Ramos (cell line): ENCODE results near the gene GDPD4.

Source experiments
- in situ Hi-C: fragments of 300-500 bp; cut with MboI; formaldehyde crosslinking; loops from one replicate; pipeline ENCODE4 v1.14.3; 2022; ENCODE audit warnings: low sequenced_read_pairs; ENCODE audit not compliant: unreplicated experiment

Gene GDPD4

GRCh38 chr11:77301510-77301909, at the start of gene GDPD4:
GDPD4 (minus strand) TSS chr11:77301686; CDS start chr11:77285137, 16,549 bp downstream.
- in situ Hi-C loops = no loop called here

GRCh38 chr11:77347948-77348347, 46.5 kb upstream of the GDPD4 start:
- in situ Hi-C loops = no loop called here

GRCh38 chr11:77346906-77347603, 45.6 kb upstream of the GDPD4 start:
- in situ Hi-C loops = no loop called here

GRCh38 chr11:77345621-77346020, 44.1 kb upstream of the GDPD4 start:
- in situ Hi-C loops = no loop called here

- in situ Hi-C loops = no loop called here
Observed at GRCh38 chr11:77340501-77340900, 39.0 kb upstream of the GDPD4 start.

GRCh38 chr11:77332259-77332658, 30.8 kb upstream of the GDPD4 start:
- in situ Hi-C loops = no loop called here

GRCh38 chr11:77325159-77325558, 23.7 kb upstream of the GDPD4 start:
- in situ Hi-C loops = no loop called here

- in situ Hi-C loops = no loop called here
Observed at GRCh38 chr11:77324508-77324907, 23.0 kb upstream of the GDPD4 start.

GRCh38 chr11:77322926-77323590, 21.6 kb upstream of the GDPD4 start:
- in situ Hi-C loops = no loop called here

- in situ Hi-C loops = no loop called here
Observed at GRCh38 chr11:77322506-77322905, 21.0 kb upstream of the GDPD4 start.

- in situ Hi-C loops = no loop called here
Observed at GRCh38 chr11:77320351-77320750, 18.9 kb upstream of the GDPD4 start.

- in situ Hi-C loops = no loop called here
Observed at GRCh38 chr11:77318600-77318999, 17.1 kb upstream of the GDPD4 start.

GRCh38 chr11:77316733-77317342, 15.4 kb upstream of the GDPD4 start:
- in situ Hi-C loops = no loop called here

- in situ Hi-C loops = no loop called here
Observed at GRCh38 chr11:77312107-77312506, 10.6 kb upstream of the GDPD4 start.

GRCh38 chr11:77311701-77312100, 10.2 kb upstream of the GDPD4 start:
- in situ Hi-C loops = no loop called here

GRCh38 chr11:77310721-77311120, 9.2 kb upstream of the GDPD4 start:
- in situ Hi-C loops = no loop called here

GRCh38 chr11:77309401-77310085, 8.1 kb upstream of the GDPD4 start:
- in situ Hi-C loops = no loop called here

GRCh38 chr11:77308838-77309237, 7.4 kb upstream of the GDPD4 start:
- in situ Hi-C loops = no loop called here

- in situ Hi-C loops = no loop called here
Observed at GRCh38 chr11:77303328-77303727, 1.8 kb upstream of the GDPD4 start.

GRCh38 chr11:77302752-77303151, 1.3 kb upstream of the GDPD4 start:
- in situ Hi-C loops = no loop called here

GRCh38 chr11:77300695-77301094, 791 bp downstream of the GDPD4 start:
- in situ Hi-C loops = no loop called here
